Left kidney (tissue), 2 donors: Measurements from ENCODE around the gene NRXN3. TPM values are rescaled to one million over a fixed set of nuclear protein-coding genes. Genes with fewer than 3 reads are reported as not detected.
A peak's percentile ranks its signal among the peaks of the same experiment; 100 is the strongest.

Experiments used
- DNase-seq: peaks from one replicate; pipeline ENCODE4 v3.0.0-alpha.2; 2013
- polyA plus RNA-seq: library from polyadenylated mRNA; unstranded; fragments of 120-200 nt; gene quantifications from one replicate; pipeline ENCODE4 v1.2.1, GENCODE V29; 2013; ENCODE audit not compliant: insufficient read length

Gene NRXN3
- polyA plus RNA-seq, 1 donor = 9.0 TPM

- no peak for DNase-seq
These were observed 1413.7 kb downstream of the NRXN3 start for GRCh38 chr14:79583738-79584408.

DNA sequence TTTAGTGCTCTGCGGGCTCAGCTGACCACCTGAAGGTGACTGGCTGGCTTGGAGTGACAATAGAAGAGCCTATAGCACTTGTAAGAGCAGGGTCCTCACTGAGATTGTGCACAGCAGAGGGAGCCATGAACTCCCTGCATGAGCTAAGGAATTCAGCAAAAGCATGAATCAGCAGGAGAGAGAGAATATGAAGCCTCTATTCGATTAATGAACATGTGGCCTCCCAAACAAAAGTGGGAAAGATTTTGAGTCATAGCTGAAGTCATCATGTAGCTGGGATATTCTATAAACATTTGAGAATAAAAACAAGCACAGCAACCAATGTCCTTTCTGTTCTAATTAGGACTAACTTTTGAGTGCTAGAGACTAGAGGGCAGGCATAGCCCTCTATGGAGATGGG is 1414.5 kb downstream of the NRXN3 start:
- DNase-seq = no peak

DNA sequence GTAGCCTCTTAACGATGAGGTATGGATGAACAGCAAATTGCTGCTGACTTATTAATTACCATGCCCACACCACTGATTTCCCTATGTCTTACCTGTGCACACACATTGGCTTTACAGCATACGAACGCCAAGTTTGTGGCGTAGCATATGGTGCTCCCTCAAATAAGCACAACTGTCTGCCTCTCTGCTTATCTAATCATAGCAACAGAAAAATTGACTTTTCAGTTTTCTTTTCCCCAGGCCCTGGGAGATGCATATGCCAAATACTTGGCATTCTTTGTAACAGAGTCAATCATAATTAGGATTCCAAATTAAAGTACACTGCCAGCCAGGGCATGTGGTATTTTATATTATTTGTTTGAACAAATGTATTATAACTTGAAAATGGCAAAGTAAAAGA is 1415.7 kb downstream of the NRXN3 start:
- DNase-seq = no peak

GRCh38 chr14:79586416-79586815 is 1416.2 kb downstream of the NRXN3 start:
- DNase-seq = no peak

DNA sequence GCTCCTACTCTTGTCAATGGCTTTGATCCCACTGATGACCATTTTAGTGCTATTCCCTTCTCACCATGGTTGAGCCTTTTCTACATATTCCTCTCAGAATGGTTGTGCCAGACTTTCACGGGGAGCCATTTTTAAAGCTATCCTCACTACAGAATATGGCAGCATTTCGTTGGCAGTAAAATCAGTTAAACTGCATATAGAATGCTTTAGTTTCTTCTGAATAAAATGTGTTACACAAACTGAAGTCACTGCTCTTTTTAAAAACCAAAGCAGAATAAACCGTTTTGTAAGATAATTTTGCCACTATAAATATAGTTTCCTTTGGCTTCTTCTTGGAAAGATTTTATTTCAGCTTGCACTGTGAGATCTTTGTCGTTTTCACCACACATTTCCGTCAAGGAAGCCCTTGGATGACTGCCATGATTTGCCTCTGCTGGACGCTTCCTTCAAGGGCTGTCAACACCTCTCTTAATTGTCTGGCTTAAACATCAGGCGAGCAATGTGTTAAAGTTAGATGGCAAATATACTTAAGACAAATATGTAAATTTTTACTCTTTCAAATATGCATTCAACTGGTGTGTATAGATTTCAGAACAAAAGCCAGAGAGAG is 1416.9 kb downstream of the NRXN3 start:
- no peak for DNase-seq

- DNase-seq = no peak
These were observed 1417.7 kb downstream of the NRXN3 start for GRCh38 chr14:79587875-79588274.

GRCh38 chr14:79588398-79588797 is 1418.2 kb downstream of the NRXN3 start:
- DNase-seq = no peak

- DNase-seq = no peak
These were observed 1426.4 kb downstream of the NRXN3 start for GRCh38 chr14:79596551-79596950.

DNA sequence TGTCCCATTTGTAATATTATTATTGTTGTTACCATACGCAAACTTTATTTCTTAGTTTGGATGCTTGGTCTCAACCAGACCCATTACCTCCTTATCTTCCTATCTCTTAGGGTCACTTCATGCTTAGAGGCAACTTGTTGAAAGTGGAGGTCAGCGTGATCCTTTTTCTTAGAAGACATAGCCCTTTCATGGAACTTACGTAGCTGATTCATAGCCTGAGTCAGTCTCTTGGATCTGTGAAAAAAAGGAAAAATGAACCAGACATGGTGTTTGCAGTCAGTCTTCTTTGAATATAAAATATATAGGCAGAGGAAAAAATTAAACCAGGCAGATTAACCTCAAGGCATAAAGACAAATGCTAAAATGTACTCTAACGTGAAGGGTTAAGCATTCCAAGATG is 1427.4 kb downstream of the NRXN3 start:
- DNase-seq = no peak

DNA sequence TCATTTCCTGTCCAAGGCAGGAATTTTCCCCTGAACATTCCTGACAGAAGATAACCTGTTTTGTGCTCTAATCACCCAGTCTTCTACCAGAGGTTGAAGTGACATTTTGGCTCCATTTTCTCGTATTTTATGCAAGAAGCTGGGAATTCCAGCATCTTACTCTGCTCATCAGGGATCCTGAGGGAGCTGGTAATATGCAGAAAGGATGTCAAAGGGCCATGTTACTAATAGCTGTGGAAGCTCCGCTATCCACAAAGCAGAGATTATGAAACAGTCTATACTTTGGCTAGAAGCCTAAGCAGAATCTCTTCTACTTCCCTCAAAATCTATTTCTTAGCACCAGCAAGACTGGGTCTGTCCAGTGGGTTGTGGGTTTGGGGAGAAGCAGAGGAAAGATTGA is 1428.2 kb downstream of the NRXN3 start:
- no peak for DNase-seq

DNA sequence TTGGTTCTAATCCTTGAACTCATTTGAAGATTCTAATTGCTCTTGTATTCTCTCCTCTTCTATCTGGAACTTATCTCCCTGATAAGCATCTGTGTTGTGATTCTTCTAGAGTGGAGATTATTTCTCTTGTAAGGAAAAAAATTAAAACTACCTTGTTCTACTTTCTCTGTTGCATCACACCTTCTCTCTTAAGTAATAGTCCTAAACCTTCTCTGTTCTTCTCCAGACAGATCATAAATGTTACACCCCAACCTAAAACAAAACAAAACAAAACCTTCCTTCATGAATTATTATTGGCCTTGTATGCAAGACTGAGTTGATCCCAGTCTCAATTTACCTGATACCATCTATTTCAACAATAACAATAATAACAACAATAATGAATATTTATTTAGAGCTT is 1429.1 kb downstream of the NRXN3 start:
- no peak for DNase-seq

DNA sequence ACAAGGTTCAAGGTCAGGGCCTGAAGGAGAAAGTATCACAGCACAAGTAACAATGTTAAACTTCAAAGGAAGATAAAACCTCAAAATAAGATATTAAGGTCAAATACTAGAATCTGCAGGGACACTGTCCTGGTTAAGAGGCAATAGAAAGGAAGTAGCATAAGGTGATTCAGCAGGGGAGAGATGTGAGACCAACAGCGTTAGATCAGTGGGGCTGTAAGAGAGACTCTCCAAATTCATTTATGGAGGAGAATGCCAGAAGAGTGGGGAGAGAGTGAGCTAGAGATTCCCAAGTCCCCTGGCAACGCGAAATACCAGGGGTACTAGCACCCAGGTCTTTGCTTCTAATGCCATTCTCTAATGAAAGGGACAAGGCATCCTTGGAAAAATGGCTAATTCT is 1430.2 kb downstream of the NRXN3 start:
- no peak for DNase-seq

DNA sequence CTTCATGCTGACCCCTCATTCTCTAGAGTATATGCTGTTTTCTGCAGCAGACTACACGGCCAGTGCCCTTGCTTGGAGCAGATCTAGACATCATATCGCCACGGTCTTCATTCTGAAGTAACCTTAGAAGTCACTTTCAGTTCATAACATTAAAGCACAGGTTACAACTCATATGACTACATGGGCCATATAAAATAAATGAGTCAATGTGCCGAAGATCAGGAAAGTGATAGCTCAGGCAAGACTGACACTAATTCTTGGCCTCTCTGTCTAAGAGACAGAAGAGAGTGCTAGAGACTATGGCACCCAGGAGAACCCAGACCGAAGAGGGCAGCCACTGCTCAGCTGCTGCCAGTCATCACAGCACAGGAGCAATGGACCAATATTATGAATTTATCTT is 1431.4 kb downstream of the NRXN3 start:
- DNase-seq = no peak

DNA sequence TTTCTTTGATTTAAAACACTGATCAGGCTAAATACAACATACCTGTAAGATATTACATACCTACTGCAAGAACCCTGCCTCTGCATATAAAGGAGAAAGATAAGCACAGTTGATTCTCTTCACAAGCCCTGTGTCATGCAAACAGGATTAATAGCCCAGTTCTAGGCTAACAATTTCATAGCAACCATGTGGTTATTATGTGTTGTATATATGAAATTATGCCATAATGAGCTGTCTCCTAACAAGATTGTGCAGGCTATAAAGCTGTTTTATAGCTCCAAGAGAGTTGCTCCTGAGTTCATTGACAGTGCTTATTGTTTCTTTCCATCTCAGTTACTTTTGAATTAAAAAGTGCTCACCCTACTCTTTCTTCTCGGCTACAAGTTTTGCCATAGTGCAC is 1431.9 kb downstream of the NRXN3 start:
- DNase-seq = no peak

DNA sequence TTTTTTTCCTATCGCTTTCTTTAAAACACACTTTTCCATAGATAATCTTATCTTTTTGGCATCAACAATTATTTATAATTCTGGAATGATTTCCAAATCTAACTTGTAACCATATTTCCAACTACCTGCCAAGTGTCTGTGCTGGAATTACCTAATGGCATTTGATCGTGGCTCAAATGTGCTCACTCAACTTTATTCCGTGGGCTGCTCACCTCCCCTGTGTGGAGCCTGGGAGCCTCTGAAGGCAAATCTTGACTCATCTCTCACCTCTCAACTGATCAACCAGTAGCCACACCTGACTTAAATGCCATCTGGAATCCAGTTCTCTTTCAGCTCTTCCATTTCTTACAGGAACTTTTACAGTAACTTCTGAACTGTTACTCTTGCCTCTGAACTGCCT is 1432.6 kb downstream of the NRXN3 start:
- no peak for DNase-seq

- no peak for DNase-seq
These were observed 1435.7 kb downstream of the NRXN3 start for GRCh38 chr14:79605849-79606248.

DNA sequence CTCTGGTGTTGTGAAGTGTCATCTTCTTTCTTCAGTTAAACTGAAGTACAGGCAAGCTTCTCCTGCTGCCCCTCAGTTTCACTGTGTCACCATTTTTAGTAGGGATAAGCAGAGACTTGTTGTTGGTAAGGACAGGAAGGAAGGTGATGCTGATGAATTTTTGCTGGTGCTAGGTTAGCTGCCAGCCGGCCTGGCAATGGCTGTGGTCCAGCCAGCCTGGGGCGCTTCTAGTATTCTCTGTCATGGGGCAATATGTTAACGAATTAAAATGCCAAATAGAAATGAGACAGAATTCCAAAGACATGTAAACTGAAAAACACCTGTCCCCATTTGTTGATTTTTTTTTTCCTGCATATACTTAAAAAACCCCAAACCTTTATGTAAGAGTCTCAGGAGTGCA is 1438.3 kb downstream of the NRXN3 start:
- DNase-seq = no peak

DNA sequence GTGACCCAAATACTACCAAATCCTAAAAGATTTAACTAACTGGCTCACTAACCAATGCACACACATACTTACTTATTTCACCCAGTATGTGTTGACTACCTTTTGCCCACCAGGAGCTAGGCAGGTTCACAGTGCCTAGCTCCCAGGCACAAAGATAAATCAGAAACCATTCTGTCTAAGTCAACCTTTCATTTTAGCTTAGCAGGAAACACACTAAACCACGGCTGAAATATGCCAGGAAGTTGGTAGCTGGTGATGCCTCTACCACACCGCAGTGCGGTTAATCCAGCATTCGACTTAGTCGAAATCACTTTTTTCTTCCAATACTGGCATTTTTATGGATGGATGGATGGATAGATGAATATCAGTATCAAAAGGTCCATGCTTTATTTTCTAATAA is 1443.5 kb downstream of the NRXN3 start:
- no peak for DNase-seq

DNA sequence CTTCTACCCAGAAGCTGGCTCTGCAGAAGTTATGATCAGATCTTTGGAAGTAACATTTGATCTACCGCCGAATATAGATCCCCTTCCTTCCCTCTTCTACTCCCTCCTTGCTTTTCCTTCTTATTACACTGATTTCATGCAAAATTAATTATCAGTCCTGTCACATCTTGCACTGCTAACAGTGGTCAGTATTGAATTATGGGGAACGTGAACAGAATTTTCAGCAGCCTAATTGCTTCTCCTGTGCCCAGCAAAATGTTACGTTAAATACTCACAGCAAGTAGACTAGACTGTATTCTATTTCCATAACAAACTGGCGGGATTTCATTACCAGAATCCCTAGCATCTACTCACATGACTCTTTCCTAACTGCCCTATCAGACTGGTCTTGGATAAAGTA is 1444.3 kb downstream of the NRXN3 start:
- no peak for DNase-seq

GRCh38 chr14:79627058-79627457 is 1456.9 kb downstream of the NRXN3 start:
- no peak for DNase-seq

DNA sequence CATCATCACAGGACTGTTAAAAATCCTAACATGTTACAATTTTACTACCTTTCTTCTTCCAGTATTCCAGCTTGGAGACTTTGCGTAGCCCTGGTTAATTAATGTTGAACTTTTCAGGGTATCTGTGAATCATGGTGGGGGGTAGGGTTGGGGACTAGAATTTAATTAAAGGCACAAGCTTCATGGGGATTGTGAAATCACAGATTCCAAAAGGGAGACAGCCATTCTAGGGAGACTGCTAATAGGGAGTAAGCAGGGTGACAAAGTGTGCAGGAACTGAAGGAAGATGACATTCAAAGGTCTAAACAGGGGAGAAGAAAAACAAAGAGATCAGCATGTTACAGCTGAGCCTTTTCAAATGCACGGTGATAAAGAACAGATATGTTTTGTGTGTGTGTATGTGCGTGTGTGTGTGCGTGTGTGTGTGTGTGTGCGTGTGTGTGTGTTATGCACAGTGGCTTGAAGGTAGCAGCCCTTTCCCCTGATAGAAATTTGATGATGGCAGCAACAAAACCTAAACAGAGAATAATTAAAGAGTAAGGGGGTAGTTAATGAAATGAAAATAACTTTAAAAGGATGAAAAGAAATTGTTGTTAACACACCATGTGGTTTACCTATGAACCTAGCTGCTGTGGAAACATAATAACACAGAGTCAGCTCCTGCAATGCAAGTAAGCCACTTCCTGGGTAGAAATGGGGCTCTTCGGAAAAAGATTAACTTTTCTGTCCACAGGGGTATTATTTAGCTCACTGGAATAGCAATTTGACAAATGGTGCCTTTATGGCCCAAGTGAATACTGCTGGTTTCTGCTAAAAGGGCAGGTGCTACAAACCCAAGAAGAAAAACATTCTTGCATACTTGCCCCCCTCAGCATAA is 1459.5 kb downstream of the NRXN3 start:
- peak; percentile 19 for DNase-seq

DNA sequence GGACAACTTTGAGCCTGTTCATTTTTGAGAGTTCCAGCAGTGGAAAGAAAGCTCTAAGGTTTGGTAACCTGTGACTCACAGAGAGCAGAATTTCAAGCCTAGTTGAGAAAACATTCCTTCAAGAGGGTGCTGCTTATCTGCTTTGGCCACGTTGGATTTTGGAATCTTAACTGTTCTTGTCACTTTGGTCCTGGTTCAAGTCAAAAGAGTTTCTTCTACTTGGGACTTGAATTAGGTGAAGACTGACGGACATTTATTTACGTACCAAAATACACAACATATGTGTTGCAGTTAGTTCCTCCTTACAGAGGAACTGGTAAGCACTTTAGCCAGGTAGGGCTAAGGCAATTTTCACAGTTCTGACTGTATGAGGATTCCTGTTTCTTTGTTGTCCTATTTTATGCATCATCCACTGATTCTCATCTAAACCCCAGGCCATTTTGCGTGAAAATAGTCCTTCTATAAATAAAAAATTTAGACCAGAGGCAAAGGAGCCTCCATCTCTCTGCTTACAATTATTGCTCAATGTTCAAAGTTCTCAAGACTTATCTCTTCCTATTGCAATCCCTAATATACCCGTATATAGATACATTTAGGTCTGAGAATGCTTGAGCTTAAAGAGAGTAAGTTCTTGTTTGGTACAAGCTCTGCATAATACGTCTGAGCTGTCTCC is 1460.3 kb downstream of the NRXN3 start:
- DNase-seq = no peak

DNA sequence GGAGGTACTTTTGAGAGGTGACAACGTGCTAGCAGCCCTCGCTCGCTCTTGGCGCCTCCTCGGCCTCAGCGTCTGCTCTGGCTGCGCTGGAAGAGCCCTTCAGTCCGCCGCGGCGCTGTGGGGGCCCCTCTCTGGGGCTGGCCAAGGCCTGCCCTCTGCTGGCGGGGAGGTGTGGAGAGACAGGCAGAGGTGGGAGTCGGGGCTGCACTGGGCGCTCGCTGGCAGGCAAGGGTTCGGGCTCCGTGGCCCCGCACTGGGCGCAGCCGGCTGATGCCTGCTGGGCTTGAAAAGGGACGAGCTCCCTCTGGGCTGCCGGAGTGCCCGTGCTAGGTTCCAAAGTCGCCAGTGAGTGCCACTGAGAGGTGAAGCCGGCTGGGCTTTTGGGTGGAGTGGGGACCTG is 1461.1 kb downstream of the NRXN3 start:
- no peak for DNase-seq
